ENCODE measurements around the gene RAB36.

GRCh38 chr22:23121424-23121823 lies 23.9 kb upstream of the RAB36 start:
- TF ChIP-seq TEAD4 (IDR thresholded peaks at IDR 0.05; ENCODE audit: borderline replicate concordance, insufficient read depth) = no peak
- TF ChIP-seq, protein P1, sequence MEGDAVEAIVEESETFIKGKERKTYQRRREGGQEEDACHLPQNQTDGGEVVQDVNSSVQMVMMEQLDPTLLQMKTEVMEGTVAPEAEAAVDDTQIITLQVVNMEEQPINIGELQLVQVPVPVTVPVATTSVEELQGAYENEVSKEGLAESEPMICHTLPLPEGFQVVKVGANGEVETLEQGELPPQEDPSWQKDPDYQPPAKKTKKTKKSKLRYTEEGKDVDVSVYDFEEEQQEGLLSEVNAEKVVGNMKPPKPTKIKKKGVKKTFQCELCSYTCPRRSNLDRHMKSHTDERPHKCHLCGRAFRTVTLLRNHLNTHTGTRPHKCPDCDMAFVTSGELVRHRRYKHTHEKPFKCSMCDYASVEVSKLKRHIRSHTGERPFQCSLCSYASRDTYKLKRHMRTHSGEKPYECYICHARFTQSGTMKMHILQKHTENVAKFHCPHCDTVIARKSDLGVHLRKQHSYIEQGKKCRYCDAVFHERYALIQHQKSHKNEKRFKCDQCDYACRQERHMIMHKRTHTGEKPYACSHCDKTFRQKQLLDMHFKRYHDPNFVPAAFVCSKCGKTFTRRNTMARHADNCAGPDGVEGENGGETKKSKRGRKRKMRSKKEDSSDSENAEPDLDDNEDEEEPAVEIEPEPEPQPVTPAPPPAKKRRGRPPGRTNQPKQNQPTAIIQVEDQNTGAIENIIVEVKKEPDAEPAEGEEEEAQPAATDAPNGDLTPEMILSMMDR (IDR thresholded peaks at IDR 0.05) = no peak

Data from SK-N-SH (cell line).